ENCODE results near the gene BCAR3. TPM values are rescaled to one million over a fixed set of nuclear protein-coding genes. Genes with fewer than 3 reads are reported as not detected.
A peak's percentile ranks its signal among the peaks of the same experiment; 100 is the strongest.

Gene BCAR3
- total RNA-seq, 4 donors from 2014 or later: 20.2 to 47.2 (median 32.3) TPM

- Histone ChIP-seq H3K4me1 (peaks cover 0 to 14% (median 0%) of the 10 kb centered on the region in 4 donors), H3K9me3 (no peaks in the 10 kb centered on the region), H3K27ac (replicated peaks in 1 of 4) (no peak overlapping the region), H3K4me3 (no peak overlapping the region), H3K27me3 (no peaks in the 10 kb centered on the region), H3K36me3 (peaks cover 0 to 4% (median 3%) of the 10 kb centered on the region in 4 donors)
- TF ChIP-seq EP300 (IDR thresholded peaks at IDR 0.05): no peak
- TF ChIP-seq CTCF (IDR thresholded peaks at IDR 0.05): no peak
- TF ChIP-seq POLR2A (IDR thresholded peaks at IDR 0.05; ENCODE audit: low read depth): no peak
- TF ChIP-seq POLR2AphosphoS5 (IDR thresholded peaks at IDR 0.05): no peak
- intact Hi-C loops (cut with DNase I): no loop called here
- DNase-seq (ENCODE audit: extremely low spot score): no peak
Observed at GRCh38 chr1:93649231-93649630, 32.4 kb downstream of the BCAR3 start.

GRCh38 chr1:93648656-93649055 is 33.0 kb downstream of the BCAR3 start:
- no peak for DNase-seq (ENCODE audit: extremely low spot score)
- intact Hi-C loops (cut with DNase I): no loop called here
- 73% methylated on average over 2 of the region's 2 CpGs for WGBS

GRCh38 chr1:93641527-93641926 is 40.1 kb downstream of the BCAR3 start:
- intact Hi-C loops (cut with DNase I): no loop called here
- Histone ChIP-seq H3K4me3 (no peak overlapping the region), H3K27ac (replicated peaks in 1 of 4) (peak overlapping the region in 2 of 4 donors; percentile 2 to 22), H3K9me3 (no peaks in the 10 kb centered on the region), H3K4me1 (peaks cover 0 to 46% (median 37%) of the 10 kb centered on the region in 4 donors), H3K27me3 (no peaks in the 10 kb centered on the region), H3K36me3 (peaks cover 0 to 22% (median 9%) of the 10 kb centered on the region in 4 donors)
- WGBS: 65% methylated on average over 5 of the region's 5 CpGs
- TF ChIP-seq CTCF (IDR thresholded peaks at IDR 0.05): no peak
- TF ChIP-seq POLR2AphosphoS5 (IDR thresholded peaks at IDR 0.05): no peak
- TF ChIP-seq EP300 (IDR thresholded peaks at IDR 0.05): no peak
- TF ChIP-seq POLR2A (IDR thresholded peaks at IDR 0.05; ENCODE audit: low read depth): no peak
- DNase-seq (ENCODE audit: extremely low spot score): no peak

More at GRCh38 chr1:93648656-93649055, 33.0 kb downstream of the BCAR3 start:
- Histone ChIP-seq H3K36me3 (peaks cover 0 to 4% (median 2%) of the 10 kb centered on the region in 4 donors), H3K4me1 (peaks cover 0 to 14% (median 0%) of the 10 kb centered on the region in 4 donors), H3K27ac (replicated peaks in 1 of 4) (no peak overlapping the region), H3K4me3 (no peak overlapping the region), H3K27me3 (no peaks in the 10 kb centered on the region), H3K9me3 (no peaks in the 10 kb centered on the region)
- no peak for TF ChIP-seq POLR2A (IDR thresholded peaks at IDR 0.05; ENCODE audit: low read depth)
- TF ChIP-seq POLR2AphosphoS5 (IDR thresholded peaks at IDR 0.05): no peak
- no peak for TF ChIP-seq EP300 (IDR thresholded peaks at IDR 0.05)

GRCh38 chr1:93640656-93641440 is 40.8 kb downstream of the BCAR3 start:
- H3K27ac ChIP-seq (replicated peaks in 1 of 4): peak overlapping the region in 2 of 4 donors; percentile 2 to 22
- WGBS: 94% methylated on average over 8 of the region's 8 CpGs
- no peaks in the 10 kb centered on the region for H3K9me3 ChIP-seq
- H3K36me3 ChIP-seq: peaks cover 0 to 22% (median 9%) of the 10 kb centered on the region in 4 donors
- H3K4me1 ChIP-seq: peaks cover 3 to 53% (median 43%) of the 10 kb centered on the region in 4 donors
- H3K4me3 ChIP-seq: no peak overlapping the region
- no peak for TF ChIP-seq CTCF (IDR thresholded peaks at IDR 0.05)
- no peak for TF ChIP-seq EP300 (IDR thresholded peaks at IDR 0.05)
- no peak for TF ChIP-seq POLR2A (IDR thresholded peaks at IDR 0.05; ENCODE audit: low read depth)
- TF ChIP-seq POLR2AphosphoS5 (IDR thresholded peaks at IDR 0.05): no peak
- DNase-seq (ENCODE audit: extremely low spot score): no peak
- H3K27me3 ChIP-seq: no peaks in the 10 kb centered on the region
- intact Hi-C loops (cut with DNase I): no loop called here

- no peaks in the 10 kb centered on the region for H3K9me3 ChIP-seq
Observed at GRCh38 chr1:93638981-93639380, 42.7 kb downstream of the BCAR3 start.

More at GRCh38 chr1:93638981-93639380, 42.7 kb downstream of the BCAR3 start:
- Histone ChIP-seq H3K36me3 (peaks cover 0 to 22% (median 9%) of the 10 kb centered on the region in 4 donors), H3K4me1 (peaks cover 9 to 58% (median 50%) of the 10 kb centered on the region in 4 donors), H3K27me3 (no peaks in the 10 kb centered on the region), H3K4me3 (no peak overlapping the region), H3K27ac (replicated peaks in 1 of 4) (peak overlapping the region; percentile 20 to 56 (median 44))
- TF ChIP-seq CTCF (IDR thresholded peaks at IDR 0.05): no peak
- no peak for TF ChIP-seq EP300 (IDR thresholded peaks at IDR 0.05)
- no peak for TF ChIP-seq POLR2A (IDR thresholded peaks at IDR 0.05; ENCODE audit: low read depth)
- TF ChIP-seq POLR2AphosphoS5 (IDR thresholded peaks at IDR 0.05): no peak
- WGBS: 71% methylated on average over 8 of the region's 8 CpGs
- intact Hi-C loops (cut with DNase I): no loop called here
- DNase-seq (ENCODE audit: extremely low spot score): no peak

Data from esophagus muscularis mucosa (tissue), 4 donors.